Fibroblast of mammary gland (primary cell): ENCODE results near the gene GADL1.

Experiments
- DNase-seq: peaks from one replicate; pipeline ENCODE4 v3.0.0-alpha.2; 2010; ENCODE audit warnings: low read depth
- H3K4me3 ChIP-seq: 2 replicates; pipeline ENCODE4 v1.5.1; 2011; ENCODE audit warnings: low read depth, mild to moderate bottlenecking, low read length, moderate library complexity; ENCODE audit not compliant: control insufficient read depth
- CTCF ChIP-seq: conservative IDR thresholded peaks from 2 replicates; pipeline ENCODE4 v1.5.1; 2011; ENCODE audit warnings: low read depth, low read length, inconsistent platforms; ENCODE audit not compliant: control insufficient read depth, insufficient read depth

Gene GADL1

GRCh38 chr3:30686799-30687198 is 207.7 kb downstream of the GADL1 start:
- TF ChIP-seq CTCF = no peak
- DNase-seq = no peak
- no peak overlapping the region for H3K4me3 ChIP-seq

GRCh38 chr3:30686176-30686575 is 208.3 kb downstream of the GADL1 start:
- no peak overlapping the region for H3K4me3 ChIP-seq
- DNase-seq = no peak
- no peak for TF ChIP-seq CTCF

- peak; percentile 53 for DNase-seq
- TF ChIP-seq CTCF = no peak
- no peak overlapping the region for H3K4me3 ChIP-seq
Observed at GRCh38 chr3:30685267-30685667, 209.2 kb downstream of the GADL1 start.

- no peak for DNase-seq
- no peak for TF ChIP-seq CTCF
Observed at GRCh38 chr3:30684356-30684755, 210.1 kb downstream of the GADL1 start.

GRCh38 chr3:30683769-30684168 is 210.7 kb downstream of the GADL1 start:
- no peak for TF ChIP-seq CTCF
- no peak overlapping the region for H3K4me3 ChIP-seq
- DNase-seq = no peak

More at GRCh38 chr3:30684356-30684755, 210.1 kb downstream of the GADL1 start:
- H3K4me3 ChIP-seq = no peak overlapping the region

GRCh38 chr3:30682434-30683155 is 211.9 kb downstream of the GADL1 start:
- no peak for DNase-seq
- no peak overlapping the region for H3K4me3 ChIP-seq
- no peak for TF ChIP-seq CTCF
